HG03025 (cell line): ENCODE results near the gene SDF4.

Experiments used
- ATAC-seq: cut with Tn5 transposase; IDR thresholded peaks from one replicate; pipeline ENCODE4 v1.9.1; 2021; ENCODE audit warnings: mild to moderate bottlenecking, moderate library complexity; ENCODE audit not compliant: unreplicated experiment, low FRiP score

The SDF4 gene

GRCh38 chr1:1230656-1231399, 973 bp downstream of the SDF4 start:
- no peak for ATAC-seq

GRCh38 chr1:1229770-1230169, 2.0 kb downstream of the SDF4 start:
- ATAC-seq, result no peak

DNA sequence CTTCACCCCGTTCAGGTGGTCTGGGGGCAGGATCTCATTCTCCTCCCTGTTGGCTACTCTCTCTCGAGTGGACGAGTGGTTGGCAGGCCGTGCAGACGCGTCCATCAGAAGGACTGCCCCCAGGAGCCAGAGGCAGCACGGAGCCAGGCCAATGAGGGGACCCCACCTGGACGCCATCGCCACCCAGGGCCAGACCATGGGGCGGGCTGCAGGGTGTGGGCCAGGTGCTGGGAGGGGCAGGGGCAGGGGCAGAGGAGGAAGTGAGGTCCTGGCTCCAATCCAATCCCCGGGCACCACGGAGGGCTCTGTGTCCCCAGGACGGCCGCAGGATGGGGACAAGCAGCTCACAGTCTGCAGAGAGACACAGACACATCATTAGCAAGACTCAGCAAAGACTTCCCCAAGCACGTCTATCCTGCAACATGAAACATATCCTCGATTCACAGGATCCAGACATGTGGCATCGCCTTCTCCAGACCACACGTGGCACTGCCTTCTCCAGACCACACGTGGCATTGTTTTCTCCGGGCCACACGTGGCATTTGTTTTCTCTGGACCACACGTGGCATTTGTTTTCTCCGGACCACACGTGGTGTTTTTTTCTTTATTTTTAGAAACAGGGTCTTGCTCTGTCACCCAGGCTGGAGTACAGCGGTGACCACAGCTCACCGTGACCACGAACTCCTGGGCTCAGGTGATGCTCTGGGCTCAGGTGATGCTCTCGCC, 3.0 kb downstream of the SDF4 start:
- ATAC-seq, result no peak

GRCh38 chr1:1228187-1228586, 3.6 kb downstream of the SDF4 start:
- ATAC-seq, result no peak

- no peak for ATAC-seq
Observed at GRCh38 chr1:1227386-1227785, 4.4 kb downstream of the SDF4 start.

DNA sequence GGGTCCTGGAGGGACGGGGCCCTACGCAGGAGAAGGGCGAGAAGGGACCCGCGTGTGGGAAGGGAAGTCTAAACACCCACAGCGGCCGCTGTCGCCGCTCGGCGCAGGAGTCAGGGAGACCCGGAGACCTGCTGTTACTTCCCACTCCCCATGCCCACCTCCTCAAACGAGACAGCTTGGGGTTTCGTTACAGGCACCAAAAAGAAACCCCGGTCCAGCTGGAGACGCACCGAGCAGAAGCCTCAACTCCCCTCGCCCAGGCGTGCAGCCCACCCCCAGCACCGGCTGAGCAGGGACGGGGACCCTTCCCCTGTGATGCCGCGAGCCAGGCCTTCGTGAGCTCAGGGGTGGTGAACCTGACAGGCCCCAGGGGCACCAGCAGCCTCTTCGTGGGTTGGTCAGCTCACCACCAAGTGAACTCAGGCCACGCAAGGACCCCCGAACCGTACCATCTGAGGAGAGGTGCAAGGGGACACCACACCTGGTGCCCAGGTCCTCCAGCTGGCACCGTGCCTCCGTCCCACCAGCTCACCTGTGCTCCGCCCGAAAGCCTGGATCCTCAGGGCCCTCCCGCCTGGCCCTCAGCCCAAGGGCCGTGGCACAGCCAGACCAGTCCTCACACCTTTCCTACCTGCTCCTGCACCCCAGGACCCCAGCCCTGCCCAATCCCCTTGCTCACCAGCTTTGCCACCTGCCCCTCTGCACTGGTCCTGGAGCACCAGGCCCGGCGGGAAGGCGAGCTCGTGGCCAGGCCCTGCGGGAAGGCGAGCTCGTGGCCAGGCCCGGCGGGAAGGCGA, 5.0 kb downstream of the SDF4 start:
- ATAC-seq, result no peak

GRCh38 chr1:1225913-1226312, 5.9 kb downstream of the SDF4 start:
- no peak for ATAC-seq

DNA sequence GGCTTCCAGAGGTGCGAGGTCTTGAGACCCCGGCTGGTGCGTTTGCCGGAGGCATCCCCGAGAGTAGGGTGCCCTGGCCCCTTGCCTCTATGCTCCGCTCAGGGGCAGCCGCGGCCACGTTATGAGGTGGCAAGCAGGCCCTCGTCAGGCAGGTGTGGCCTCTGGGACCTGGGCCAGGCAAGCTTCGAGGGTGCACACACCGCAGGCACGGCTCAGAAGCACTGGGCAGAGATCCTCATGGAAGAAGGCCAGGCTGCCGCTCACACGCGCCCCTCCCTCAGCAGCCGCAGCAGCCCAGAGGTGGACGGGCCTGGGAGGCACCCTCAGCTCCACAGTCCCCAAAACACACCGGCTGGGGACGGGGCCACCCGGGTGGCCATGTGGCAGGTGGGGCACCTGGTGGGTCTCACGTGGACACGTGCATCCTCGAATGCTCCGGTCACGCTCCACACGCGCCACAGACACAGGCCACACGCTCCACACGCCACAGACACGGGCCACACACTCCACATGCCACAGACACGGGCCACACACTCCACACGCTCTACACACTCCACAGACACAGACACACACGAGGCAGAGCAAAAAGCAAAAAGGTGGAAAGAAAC, 6.5 kb downstream of the SDF4 start:
- ATAC-seq, result no peak

- ATAC-seq, result no peak
Observed at GRCh38 chr1:1223891-1224290, 7.9 kb downstream of the SDF4 start.

GRCh38 chr1:1223321-1223720, 8.5 kb downstream of the SDF4 start:
- ATAC-seq, result no peak

DNA sequence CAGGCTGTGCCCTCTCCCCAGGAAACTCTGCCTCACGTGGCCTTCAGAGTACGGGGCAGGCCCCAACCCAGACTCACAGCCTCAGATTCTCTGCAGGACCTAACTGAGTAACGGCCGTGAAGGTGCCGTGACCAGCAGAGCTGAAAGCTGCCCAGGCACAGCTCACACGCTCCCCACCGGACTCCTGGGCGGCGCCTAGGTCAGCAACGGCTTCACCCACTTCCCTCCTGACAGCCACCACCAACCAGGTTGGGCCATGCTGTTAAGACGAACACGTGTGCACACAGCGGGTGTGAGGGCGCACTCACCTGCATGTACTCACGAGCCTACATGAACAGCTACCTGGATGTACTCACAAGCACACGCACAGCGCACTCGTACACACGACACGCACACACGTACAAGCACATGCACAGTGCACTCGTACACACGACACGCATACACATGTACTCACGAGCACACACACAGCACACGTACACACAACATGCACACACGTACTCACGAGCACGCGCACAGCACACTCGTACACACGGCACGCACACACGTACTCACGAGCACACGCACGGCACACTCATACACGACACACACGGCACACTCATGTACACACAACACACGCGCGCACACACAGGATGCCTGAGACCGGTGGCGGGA, 9.1 kb downstream of the SDF4 start:
- ATAC-seq, result no peak

GRCh38 chr1:1221887-1222574, 9.8 kb downstream of the SDF4 start:
- no peak for ATAC-seq

- ATAC-seq, result no peak
Observed at GRCh38 chr1:1220197-1220596, 11.6 kb downstream of the SDF4 start.

DNA sequence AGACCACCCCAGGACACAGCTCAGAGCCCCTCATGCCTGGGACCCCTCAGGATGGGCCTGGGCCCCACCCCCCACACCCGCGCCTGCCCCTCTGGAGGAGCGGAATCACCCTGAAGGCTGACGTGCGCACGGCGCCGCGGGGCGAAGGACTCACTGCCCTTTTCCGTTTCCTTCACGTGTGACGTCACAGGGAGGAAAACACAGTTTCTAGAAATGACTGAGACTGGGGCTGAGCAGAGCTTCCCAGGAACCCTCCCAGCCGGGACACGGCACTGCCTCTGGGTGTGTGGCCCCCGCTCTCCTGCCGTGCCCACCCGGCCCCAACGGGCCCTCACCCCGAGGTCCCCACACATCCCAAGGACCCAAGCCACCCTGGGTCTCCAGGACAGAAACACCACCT, 12.5 kb downstream of the SDF4 start:
- no peak for ATAC-seq

DNA sequence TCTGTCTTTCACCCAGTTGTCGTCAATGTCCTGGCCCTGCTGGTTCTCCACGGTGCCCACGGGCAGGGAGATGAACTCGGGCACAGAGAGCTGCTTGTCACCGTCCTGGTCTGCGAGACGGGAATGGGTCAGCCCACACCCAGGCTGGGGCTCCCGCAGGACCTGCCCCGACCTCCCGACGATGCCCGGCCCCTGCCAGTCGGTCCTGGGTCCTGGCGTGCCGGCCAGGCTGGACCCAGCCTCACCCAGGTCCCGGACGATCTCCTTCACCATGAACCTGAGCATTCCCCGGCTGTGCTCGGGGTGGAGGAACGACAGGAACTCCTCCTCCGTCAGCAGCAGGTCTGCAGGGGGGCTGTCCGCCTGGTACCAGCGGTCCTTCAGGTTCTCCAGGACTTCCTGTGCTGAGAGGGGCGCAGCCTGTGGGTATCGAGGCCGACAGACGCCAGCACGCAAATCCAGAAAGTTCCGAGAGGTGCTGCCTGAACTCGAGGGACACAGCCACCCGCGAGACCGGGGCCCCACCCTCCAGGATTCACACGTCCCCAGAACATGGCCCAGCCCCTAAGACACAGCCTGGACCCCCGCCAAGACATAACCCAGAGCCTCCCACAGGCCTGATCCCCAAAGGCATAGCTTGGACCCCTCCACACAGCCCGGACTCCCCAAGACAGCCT, 13.1 kb downstream of the SDF4 start:
- ATAC-seq, result no peak

DNA sequence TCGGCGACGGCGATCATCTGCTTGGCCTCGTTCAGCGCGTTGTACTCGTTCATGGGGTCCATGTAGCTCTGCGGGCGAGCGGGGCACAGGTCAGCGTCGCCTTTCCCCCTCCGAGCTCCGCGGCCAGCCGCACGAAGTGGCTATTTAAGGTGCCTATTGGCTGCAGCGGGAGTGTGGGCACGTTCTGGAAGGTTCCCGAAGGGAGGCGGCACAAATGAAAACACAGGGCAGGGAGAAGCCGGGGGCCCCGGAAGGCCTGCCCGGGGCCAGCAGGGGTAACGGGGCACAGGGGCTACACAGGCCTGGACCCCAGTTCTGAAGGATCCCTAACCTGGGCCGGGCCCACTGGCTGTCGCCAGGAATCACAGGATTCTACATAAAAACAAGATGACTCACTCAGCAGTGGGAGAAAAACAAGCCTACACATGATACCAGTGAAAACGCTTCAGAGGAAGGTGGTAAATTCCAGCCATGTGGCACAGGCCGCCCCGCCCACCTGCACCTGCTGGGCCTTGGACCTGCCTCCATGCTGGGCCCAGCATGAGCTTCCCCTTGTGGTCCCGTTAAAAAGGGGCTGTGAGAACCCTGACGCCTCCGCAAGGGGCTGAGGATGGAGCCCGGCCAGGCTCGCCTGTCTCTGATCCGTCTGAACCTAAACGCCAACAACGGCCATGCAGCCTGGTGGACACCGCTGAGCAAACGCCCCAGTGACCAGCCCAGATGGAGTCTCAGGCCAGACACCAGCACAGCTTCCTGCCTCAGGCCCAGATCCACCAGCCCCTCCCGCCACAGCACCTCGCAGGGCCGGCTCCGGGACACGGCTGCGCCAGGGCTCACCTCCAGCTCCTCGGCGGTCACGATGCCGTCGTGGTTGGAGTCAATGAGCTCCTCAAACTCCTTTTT, 13.9 kb downstream of the SDF4 start:
- ATAC-seq, result no peak

- ATAC-seq, result no peak
Observed at GRCh38 chr1:1216770-1217620, 14.8 kb downstream of the SDF4 start.
